OCI-M1 (cell line): Measurements from ENCODE around the gene TRAPPC11.
"Not testable (repeated sequence)": the region's sequence is repeated elsewhere in the genome, so short reads cannot be mapped to it uniquely, and the experiment has no call there.

Experiments used
- DNase-seq: peaks from one replicate; lab custom pipeline; 2025; lab: John Stamatoyannopoulos, UW

The TRAPPC11 gene

GRCh38 chr4:183721207-183722081, 62.4 kb downstream of the TRAPPC11 start:
- peak; percentile 86 for DNase-seq

GRCh38 chr4:183722731-183723560, 63.9 kb downstream of the TRAPPC11 start:
- DNase-seq = peak; percentile 48

- DNase-seq = no peak
These were observed 64.6 kb downstream of the TRAPPC11 start for GRCh38 chr4:183723561-183724228.

GRCh38 chr4:183725585-183725984, 66.5 kb downstream of the TRAPPC11 start:
- not testable (repeated sequence) for DNase-seq

- DNase-seq = no peak
These were observed 68.4 kb downstream of the TRAPPC11 start for GRCh38 chr4:183727482-183727881.

- no peak for DNase-seq
These were observed 69.4 kb downstream of the TRAPPC11 start for GRCh38 chr4:183728223-183729068.

GRCh38 chr4:183729069-183729406, 69.9 kb downstream of the TRAPPC11 start:
- DNase-seq = no peak

GRCh38 chr4:183729430-183730328, 70.6 kb downstream of the TRAPPC11 start:
- DNase-seq = no peak

GRCh38 chr4:183732296-183732695, 73.2 kb downstream of the TRAPPC11 start:
- DNase-seq = no peak

GRCh38 chr4:183733181-183733580, 74.1 kb downstream of the TRAPPC11 start:
- DNase-seq = no peak

GRCh38 chr4:183738081-183738673, 79.1 kb downstream of the TRAPPC11 start:
- no peak for DNase-seq

- DNase-seq = no peak
These were observed 79.9 kb downstream of the TRAPPC11 start for GRCh38 chr4:183738961-183739360.

- no peak for DNase-seq
These were observed 87.5 kb downstream of the TRAPPC11 start for GRCh38 chr4:183746305-183747229.

GRCh38 chr4:183747380-183747779, 88.3 kb downstream of the TRAPPC11 start:
- DNase-seq = no peak

GRCh38 chr4:183747931-183748670, 89.0 kb downstream of the TRAPPC11 start:
- no peak for DNase-seq

GRCh38 chr4:183751106-183751505, 92.0 kb downstream of the TRAPPC11 start:
- no peak for DNase-seq

- DNase-seq = no peak
These were observed 96.5 kb downstream of the TRAPPC11 start for GRCh38 chr4:183755596-183755995.

GRCh38 chr4:183757060-183757459, 98.0 kb downstream of the TRAPPC11 start:
- DNase-seq = no peak
